Measurements from ENCODE around the gene SLC39A12.

The SLC39A12 gene

GRCh38 chr10:17989908-17990767 is 38.4 kb downstream of the SLC39A12 start:
- no peak overlapping the region for H2AK5ac ChIP-seq (ENCODE audit: low read depth, low read length)
- DNase-seq (ENCODE audit: low spot score): no peak

DNA sequence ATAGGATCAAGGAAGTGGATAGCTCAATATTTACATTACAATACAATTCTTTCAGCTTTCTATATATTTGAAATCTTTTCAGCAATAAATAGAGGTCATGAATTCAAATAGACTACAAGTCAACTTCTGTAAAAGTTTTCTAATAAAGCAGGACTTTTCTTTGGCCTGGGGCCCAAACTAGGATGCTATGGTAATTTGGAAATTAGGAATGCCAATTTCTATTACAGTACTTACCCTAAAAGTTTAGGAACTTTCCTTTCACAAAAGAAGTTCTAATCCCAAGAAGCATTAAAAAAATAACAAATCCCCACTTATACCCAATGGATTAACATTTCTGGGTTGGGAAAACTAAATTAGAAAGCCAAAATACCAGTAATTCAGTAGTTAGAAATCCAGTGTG is 40.5 kb downstream of the SLC39A12 start:
- Histone ChIP-seq H4K8ac (ENCODE audit: low read depth, low read length) (no peak overlapping the region), H3K9me3 (replicated peaks in 1 of 2; ENCODE audit: control insufficient read depth in 2 of 2, insufficient read depth in 1 of 2, low read depth in 1 of 2, low read length in 2 of 2) (no peaks in the 10 kb centered on the region), H3K4me3 (ENCODE audit: low read length in 2 of 2) (no peak overlapping the region), H3K14ac (ENCODE audit: low read length) (no peak overlapping the region), H3K27ac (replicated peaks; ENCODE audit: low read length) (no peak overlapping the region), H3K36me3 (replicated peaks in 1 of 2; ENCODE audit: control insufficient read depth in 2 of 2, insufficient read depth in 2 of 2, low read length in 2 of 2) (no peaks in the 10 kb centered on the region), H2BK12ac (ENCODE audit: low read length) (no peak overlapping the region), H3K23ac (ENCODE audit: low read depth, low read length, poor library complexity) (no peak overlapping the region), H3K4me2 (ENCODE audit: insufficient read depth, low read length, poor library complexity, severe bottlenecking) (no peak overlapping the region), H3K79me1 (ENCODE audit: low read depth, low read length) (no peaks in the 10 kb centered on the region), H2AFZ (ENCODE audit: low read length) (no peak overlapping the region), H2BK15ac (ENCODE audit: low read length) (no peak overlapping the region), H3K27me3 (ENCODE audit: control insufficient read depth in 3 of 3, insufficient read depth in 3 of 3, low read depth in 1 of 3, low read length in 3 of 3) (no peaks in the 10 kb centered on the region), H2BK5ac (ENCODE audit: low read length) (no peak overlapping the region), H2AK5ac (ENCODE audit: low read depth, low read length) (no peak overlapping the region), H3K18ac (ENCODE audit: low read length) (no peak overlapping the region), H3K4ac (ENCODE audit: low read length) (no peak overlapping the region), H3K9ac (ENCODE audit: low read depth, low read length, poor library complexity) (no peak overlapping the region), H2BK120ac (ENCODE audit: low read depth, low read length) (no peak overlapping the region), H3K4me1 (ENCODE audit: control insufficient read depth in 2 of 2, insufficient read depth in 1 of 2, low read depth in 1 of 2, low read length in 2 of 2) (no peaks in the 10 kb centered on the region), H4K91ac (ENCODE audit: low read depth, low read length, poor library complexity) (no peak overlapping the region)
- no peak for DNase-seq (ENCODE audit: low spot score)

More at GRCh38 chr10:17989908-17990767, 38.4 kb downstream of the SLC39A12 start:
- Histone ChIP-seq H3K4ac (ENCODE audit: low read length) (no peak overlapping the region), H2BK15ac (ENCODE audit: low read length) (no peak overlapping the region), H3K9ac (ENCODE audit: low read depth, low read length, poor library complexity) (no peak overlapping the region), H2AFZ (ENCODE audit: low read length) (no peak overlapping the region), H3K27ac (replicated peaks; ENCODE audit: low read length) (no peak overlapping the region), H2BK12ac (ENCODE audit: low read length) (no peak overlapping the region), H2BK120ac (ENCODE audit: low read depth, low read length) (no peak overlapping the region), H3K27me3 (ENCODE audit: control insufficient read depth in 3 of 3, insufficient read depth in 3 of 3, low read depth in 1 of 3, low read length in 3 of 3) (no peaks in the 10 kb centered on the region), H3K18ac (ENCODE audit: low read length) (no peak overlapping the region), H2BK5ac (ENCODE audit: low read length) (no peak overlapping the region), H3K14ac (ENCODE audit: low read length) (no peak overlapping the region), H4K8ac (ENCODE audit: low read depth, low read length) (no peak overlapping the region), H3K36me3 (replicated peaks in 1 of 2; ENCODE audit: control insufficient read depth in 2 of 2, insufficient read depth in 2 of 2, low read length in 2 of 2) (no peaks in the 10 kb centered on the region), H3K23ac (ENCODE audit: low read depth, low read length, poor library complexity) (no peak overlapping the region), H3K4me1 (ENCODE audit: control insufficient read depth in 2 of 2, insufficient read depth in 1 of 2, low read depth in 1 of 2, low read length in 2 of 2) (no peaks in the 10 kb centered on the region), H3K4me2 (ENCODE audit: insufficient read depth, low read length, poor library complexity, severe bottlenecking) (no peak overlapping the region), H3K9me3 (replicated peaks in 1 of 2; ENCODE audit: control insufficient read depth in 2 of 2, insufficient read depth in 1 of 2, low read depth in 1 of 2, low read length in 2 of 2) (no peaks in the 10 kb centered on the region), H3K79me1 (ENCODE audit: low read depth, low read length) (no peaks in the 10 kb centered on the region), H3K4me3 (ENCODE audit: low read length in 2 of 2) (no peak overlapping the region), H4K91ac (ENCODE audit: low read depth, low read length, poor library complexity) (no peak overlapping the region)
- WGBS, 2 donors (ENCODE audit: extremely low coverage in 2 of 2, insufficient read length in 2 of 2, insufficient replicate concordance in 1 of 2): no CpG with 5 or more reads among the region's 6 CpGs

DNA sequence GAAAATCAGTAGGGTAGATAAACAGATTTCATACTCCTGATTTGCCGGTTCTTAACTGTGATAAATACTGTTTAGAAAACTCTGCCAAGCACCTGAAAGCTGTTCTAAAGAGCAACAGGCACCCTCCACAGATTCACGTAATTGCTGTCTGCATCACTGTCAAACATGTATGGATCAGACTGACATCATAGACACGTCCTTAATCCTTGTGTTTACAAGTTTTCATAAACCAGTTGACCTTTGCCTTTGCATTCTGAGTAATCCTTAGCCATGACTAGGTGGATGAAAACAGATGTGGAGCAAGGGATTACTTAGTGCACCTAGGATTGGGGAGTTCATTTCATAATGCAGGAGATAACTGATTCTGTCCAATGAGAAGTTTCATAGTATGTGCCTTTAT is 41.6 kb downstream of the SLC39A12 start:
- H2BK5ac ChIP-seq (ENCODE audit: low read length): no peak overlapping the region
- H3K36me3 ChIP-seq (replicated peaks in 1 of 2; ENCODE audit: control insufficient read depth in 2 of 2, insufficient read depth in 2 of 2, low read length in 2 of 2): no peaks in the 10 kb centered on the region
- H3K23ac ChIP-seq (ENCODE audit: low read depth, low read length, poor library complexity): no peak overlapping the region
- H2BK12ac ChIP-seq (ENCODE audit: low read length): no peak overlapping the region
- no peaks in the 10 kb centered on the region for H3K9me3 ChIP-seq (replicated peaks in 1 of 2; ENCODE audit: control insufficient read depth in 2 of 2, insufficient read depth in 1 of 2, low read depth in 1 of 2, low read length in 2 of 2)
- no peak overlapping the region for H3K9ac ChIP-seq (ENCODE audit: low read depth, low read length, poor library complexity)
- no peak overlapping the region for H3K4me2 ChIP-seq (ENCODE audit: insufficient read depth, low read length, poor library complexity, severe bottlenecking)
- H2BK120ac ChIP-seq (ENCODE audit: low read depth, low read length): no peak overlapping the region
- H4K91ac ChIP-seq (ENCODE audit: low read depth, low read length, poor library complexity): no peak overlapping the region
- no peaks in the 10 kb centered on the region for H3K4me1 ChIP-seq (ENCODE audit: control insufficient read depth in 2 of 2, insufficient read depth in 1 of 2, low read depth in 1 of 2, low read length in 2 of 2)
- H3K14ac ChIP-seq (ENCODE audit: low read length): no peak overlapping the region
- no CpG with 5 or more reads among the region's 3 CpGs for WGBS, 2 donors (ENCODE audit: extremely low coverage in 2 of 2, insufficient read length in 2 of 2, insufficient replicate concordance in 1 of 2)
- no peak overlapping the region for H2AFZ ChIP-seq (ENCODE audit: low read length)
- H3K18ac ChIP-seq (ENCODE audit: low read length): no peak overlapping the region
- no peak overlapping the region for H3K4me3 ChIP-seq (ENCODE audit: low read length in 2 of 2)
- no peaks in the 10 kb centered on the region for H3K27me3 ChIP-seq (ENCODE audit: control insufficient read depth in 3 of 3, insufficient read depth in 3 of 3, low read depth in 1 of 3, low read length in 3 of 3)
- H3K79me1 ChIP-seq (ENCODE audit: low read depth, low read length): no peaks in the 10 kb centered on the region
- H2BK15ac ChIP-seq (ENCODE audit: low read length): no peak overlapping the region
- DNase-seq (ENCODE audit: low spot score): no peak
- H2AK5ac ChIP-seq (ENCODE audit: low read depth, low read length): no peak overlapping the region
- no peak overlapping the region for H4K8ac ChIP-seq (ENCODE audit: low read depth, low read length)
- no peak overlapping the region for H3K27ac ChIP-seq (replicated peaks; ENCODE audit: low read length)
- no peak overlapping the region for H3K4ac ChIP-seq (ENCODE audit: low read length)

DNA sequence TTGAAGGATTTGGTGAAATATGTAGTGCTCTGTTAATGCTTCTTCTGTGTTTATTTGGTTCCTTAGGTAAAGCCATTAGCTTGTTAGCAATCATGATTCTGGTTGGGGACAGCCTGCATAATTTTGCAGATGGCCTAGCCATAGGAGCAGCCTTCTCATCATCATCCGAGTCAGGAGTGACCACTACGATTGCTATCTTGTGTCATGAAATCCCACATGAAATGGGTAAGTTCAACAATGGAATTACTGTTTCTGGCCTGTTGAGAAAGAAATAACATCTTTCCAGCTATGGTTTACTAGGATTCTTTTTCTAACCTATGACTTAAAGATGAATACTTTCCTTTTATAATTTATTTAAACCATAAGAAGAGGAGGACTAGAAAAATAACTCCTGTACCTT is 48.9 kb downstream of the SLC39A12 start:
- Histone ChIP-seq H3K4me3 (ENCODE audit: low read length in 2 of 2) (no peak overlapping the region), H4K91ac (ENCODE audit: low read depth, low read length, poor library complexity) (no peak overlapping the region), H3K18ac (ENCODE audit: low read length) (no peak overlapping the region), H3K4me2 (ENCODE audit: insufficient read depth, low read length, poor library complexity, severe bottlenecking) (no peak overlapping the region), H3K9ac (ENCODE audit: low read depth, low read length, poor library complexity) (no peak overlapping the region), H3K27ac (replicated peaks; ENCODE audit: low read length) (no peak overlapping the region), H3K36me3 (replicated peaks in 1 of 2; ENCODE audit: control insufficient read depth in 2 of 2, insufficient read depth in 2 of 2, low read length in 2 of 2) (no peaks in the 10 kb centered on the region), H2AFZ (ENCODE audit: low read length) (no peak overlapping the region), H3K9me3 (replicated peaks in 1 of 2; ENCODE audit: control insufficient read depth in 2 of 2, insufficient read depth in 1 of 2, low read depth in 1 of 2, low read length in 2 of 2) (no peaks in the 10 kb centered on the region), H3K79me1 (ENCODE audit: low read depth, low read length) (no peaks in the 10 kb centered on the region), H2BK5ac (ENCODE audit: low read length) (no peak overlapping the region), H3K23ac (ENCODE audit: low read depth, low read length, poor library complexity) (no peak overlapping the region), H4K8ac (ENCODE audit: low read depth, low read length) (no peak overlapping the region), H3K14ac (ENCODE audit: low read length) (no peak overlapping the region), H2AK5ac (ENCODE audit: low read depth, low read length) (no peak overlapping the region), H2BK15ac (ENCODE audit: low read length) (no peak overlapping the region), H2BK120ac (ENCODE audit: low read depth, low read length) (no peak overlapping the region), H3K4me1 (ENCODE audit: control insufficient read depth in 2 of 2, insufficient read depth in 1 of 2, low read depth in 1 of 2, low read length in 2 of 2) (no peaks in the 10 kb centered on the region), H3K4ac (ENCODE audit: low read length) (no peak overlapping the region), H2BK12ac (ENCODE audit: low read length) (no peak overlapping the region), H3K27me3 (ENCODE audit: control insufficient read depth in 3 of 3, insufficient read depth in 3 of 3, low read depth in 1 of 3, low read length in 3 of 3) (no peaks in the 10 kb centered on the region)
- WGBS, 2 donors (ENCODE audit: extremely low coverage in 2 of 2, insufficient read length in 2 of 2, insufficient replicate concordance in 1 of 2): no CpG with 5 or more reads among the region's 2 CpGs
- DNase-seq (ENCODE audit: low spot score): no peak

All from neuronal stem cell (in vitro differentiated cells).